ENCODE measurements around the gene F12. TPM values are rescaled to one million over a fixed set of nuclear protein-coding genes. Genes with fewer than 3 reads are reported as not detected.

F12 gene
- polyA plus RNA-seq, 3 donors, result 1.4 to 5.5 (median 1.5) TPM

DNA sequence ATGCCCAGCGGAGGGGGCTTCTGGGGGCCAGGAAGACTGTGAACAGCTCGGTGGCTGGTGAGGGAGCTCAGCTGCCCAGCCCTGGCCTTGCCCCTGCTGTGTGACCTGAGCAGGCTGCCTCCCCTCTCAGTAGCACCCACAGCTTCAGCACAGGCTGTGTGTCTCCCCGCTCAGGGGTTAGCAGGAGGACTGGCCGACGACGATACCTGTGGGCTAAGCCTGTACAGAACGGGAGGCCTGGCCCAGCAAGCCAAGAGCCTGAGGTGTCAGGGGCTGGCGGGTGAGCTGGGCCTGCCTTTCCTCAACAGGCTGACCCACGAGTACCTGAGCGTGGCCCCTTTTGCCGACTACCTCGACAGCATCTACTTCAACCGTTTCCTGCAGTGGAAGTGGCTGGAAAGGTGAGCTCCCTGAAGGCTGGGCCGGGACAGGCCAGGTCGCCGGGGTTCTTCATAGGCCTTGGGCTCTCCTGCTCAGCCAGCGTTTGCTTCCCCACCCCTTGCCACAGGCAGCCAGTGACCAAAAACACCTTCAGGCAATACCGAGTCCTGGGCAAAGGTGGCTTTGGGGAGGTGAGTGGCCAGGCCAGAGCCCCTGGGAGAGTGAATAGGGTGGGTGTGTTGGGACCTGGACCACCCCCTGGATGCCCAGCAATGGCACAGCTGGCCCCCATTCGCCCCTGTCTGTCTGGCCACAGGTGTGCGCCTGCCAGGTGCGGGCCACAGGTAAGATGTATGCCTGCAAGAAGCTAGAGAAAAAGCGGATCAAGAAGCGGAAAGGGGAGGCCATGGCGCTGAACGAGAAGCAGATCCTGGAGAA lies 23.7 kb upstream of the F12 start:
- H3K9ac ChIP-seq (ENCODE audit: insufficient read depth, low read length, poor library complexity, severe bottlenecking), result no peak overlapping the region
- H3K9me3 ChIP-seq (replicated peaks in 1 of 2; ENCODE audit: control insufficient read depth in 1 of 2, insufficient read depth in 1 of 2, low read length in 2 of 2), result no peaks in the 10 kb centered on the region
- H3K79me2 ChIP-seq (ENCODE audit: insufficient read depth, low read length), result peaks cover 77% of the 10 kb centered on the region
- no peak overlapping the region for H3K4me2 ChIP-seq (replicated peaks; ENCODE audit: extremely low read depth, low read length, poor library complexity, severe bottlenecking)
- peaks cover 72 to 82% of the 10 kb centered on the region in 2 donors for H3K36me3 ChIP-seq (replicated peaks in 1 of 2; ENCODE audit: control insufficient read depth in 1 of 2, insufficient read depth in 2 of 2, low read length in 2 of 2)
- Mint-ChIP-seq H3K4me3 (no peak overlapping the region), H3K9me3 (no peaks in the 10 kb centered on the region), H3K27me3 (ENCODE audit: low read depth in 3 of 3) (peaks cover 0 to 1% (median 0%) of the 10 kb centered on the region in 3 donors), H3K4me1 (peaks cover 45% of the 10 kb centered on the region), H3K36me3 (peaks cover 67 to 90% of the 10 kb centered on the region in 2 donors), H3K27ac (peak overlapping the region in 4 of 7 donors; percentile 8 to 69 (median 48))
- peaks cover 50 to 55% of the 10 kb centered on the region in 2 donors for H3K4me1 ChIP-seq (ENCODE audit: control insufficient read depth in 1 of 2, insufficient read depth in 2 of 2, low read length in 2 of 2)
- no peaks in the 10 kb centered on the region for H3K27me3 ChIP-seq (ENCODE audit: control insufficient read depth in 2 of 2, insufficient read depth in 2 of 2, low read length in 2 of 2)
- DNase-seq, result no peak
- 93% methylated on average over 17 of the region's 25 CpGs for WGBS (ENCODE audit: insufficient coverage)
- intact Hi-C loops (cut with micrococcal nuclease), result no loop called here
- H3K4me3 ChIP-seq (replicated peaks in 1 of 3; ENCODE audit: low read depth in 2 of 3, low read length in 3 of 3), result no peak overlapping the region
- H2AFZ ChIP-seq (ENCODE audit: insufficient read depth, low read depth, low read length, poor library complexity, severe bottlenecking), result no peak overlapping the region
- TF ChIP-seq, protein P1, sequence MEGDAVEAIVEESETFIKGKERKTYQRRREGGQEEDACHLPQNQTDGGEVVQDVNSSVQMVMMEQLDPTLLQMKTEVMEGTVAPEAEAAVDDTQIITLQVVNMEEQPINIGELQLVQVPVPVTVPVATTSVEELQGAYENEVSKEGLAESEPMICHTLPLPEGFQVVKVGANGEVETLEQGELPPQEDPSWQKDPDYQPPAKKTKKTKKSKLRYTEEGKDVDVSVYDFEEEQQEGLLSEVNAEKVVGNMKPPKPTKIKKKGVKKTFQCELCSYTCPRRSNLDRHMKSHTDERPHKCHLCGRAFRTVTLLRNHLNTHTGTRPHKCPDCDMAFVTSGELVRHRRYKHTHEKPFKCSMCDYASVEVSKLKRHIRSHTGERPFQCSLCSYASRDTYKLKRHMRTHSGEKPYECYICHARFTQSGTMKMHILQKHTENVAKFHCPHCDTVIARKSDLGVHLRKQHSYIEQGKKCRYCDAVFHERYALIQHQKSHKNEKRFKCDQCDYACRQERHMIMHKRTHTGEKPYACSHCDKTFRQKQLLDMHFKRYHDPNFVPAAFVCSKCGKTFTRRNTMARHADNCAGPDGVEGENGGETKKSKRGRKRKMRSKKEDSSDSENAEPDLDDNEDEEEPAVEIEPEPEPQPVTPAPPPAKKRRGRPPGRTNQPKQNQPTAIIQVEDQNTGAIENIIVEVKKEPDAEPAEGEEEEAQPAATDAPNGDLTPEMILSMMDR (IDR thresholded peaks at IDR 0.05), result no peak
- H4K20me1 ChIP-seq (ENCODE audit: insufficient read depth, low read length), result peaks cover 86% of the 10 kb centered on the region
- peak overlapping the region; percentile 98 to 100 for H3K27ac ChIP-seq (ENCODE audit: low read depth in 1 of 2, low read length in 2 of 2)

DNA sequence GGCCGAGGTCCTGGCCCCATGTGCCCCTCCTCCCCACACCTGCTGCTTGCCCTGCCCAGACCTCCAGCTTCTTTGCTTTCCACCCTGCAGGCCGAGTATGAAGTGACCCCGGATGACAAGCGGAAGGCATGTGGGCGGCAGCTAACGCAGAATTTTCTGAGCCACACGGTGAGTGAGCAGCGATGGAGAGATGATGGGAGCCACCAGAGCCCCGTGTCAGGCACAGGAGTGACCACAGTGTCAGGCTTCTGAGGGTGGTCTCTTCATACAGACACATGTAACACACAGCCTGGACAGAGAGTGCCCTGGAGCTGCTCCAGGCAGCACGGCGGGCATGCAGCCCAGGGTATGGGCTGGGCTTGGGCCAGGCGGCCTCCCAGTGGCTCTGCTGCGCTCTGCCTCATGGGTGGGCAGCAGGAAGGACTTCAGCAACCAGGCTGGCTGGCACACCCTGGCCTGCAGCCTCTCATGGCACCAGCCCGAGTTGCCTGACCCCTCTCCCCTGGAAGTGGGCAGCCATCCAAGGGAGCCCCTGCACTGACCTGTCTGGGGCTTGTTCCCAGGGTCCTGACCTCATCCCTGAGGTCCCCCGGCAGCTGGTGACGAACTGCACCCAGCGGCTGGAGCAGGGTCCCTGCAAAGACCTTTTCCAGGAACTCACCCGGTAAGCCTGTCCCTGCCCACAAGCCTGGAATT lies 22.9 kb upstream of the F12 start:
- Histone ChIP-seq H3K9me3 (replicated peaks in 1 of 2; ENCODE audit: control insufficient read depth in 1 of 2, insufficient read depth in 1 of 2, low read length in 2 of 2) (no peaks in the 10 kb centered on the region), H3K27ac (ENCODE audit: low read depth in 1 of 2, low read length in 2 of 2) (peak overlapping the region; percentile 98 to 100), H2AFZ (ENCODE audit: insufficient read depth, low read depth, low read length, poor library complexity, severe bottlenecking) (no peak overlapping the region), H3K9ac (ENCODE audit: insufficient read depth, low read length, poor library complexity, severe bottlenecking) (peak overlapping the region; percentile 52), H3K36me3 (replicated peaks in 1 of 2; ENCODE audit: control insufficient read depth in 1 of 2, insufficient read depth in 2 of 2, low read length in 2 of 2) (peaks cover 66 to 75% of the 10 kb centered on the region in 2 donors), H3K4me2 (replicated peaks; ENCODE audit: extremely low read depth, low read length, poor library complexity, severe bottlenecking) (peak overlapping the region; percentile 69), H3K4me1 (ENCODE audit: control insufficient read depth in 1 of 2, insufficient read depth in 2 of 2, low read length in 2 of 2) (peaks cover 58 to 62% of the 10 kb centered on the region in 2 donors), H3K4me3 (replicated peaks in 1 of 3; ENCODE audit: low read depth in 2 of 3, low read length in 3 of 3) (peak overlapping the region in 1 of 3 experiments; percentile 59), H4K20me1 (ENCODE audit: insufficient read depth, low read length) (peaks cover 78% of the 10 kb centered on the region), H3K27me3 (ENCODE audit: control insufficient read depth in 2 of 2, insufficient read depth in 2 of 2, low read length in 2 of 2) (no peaks in the 10 kb centered on the region), H3K79me2 (ENCODE audit: insufficient read depth, low read length) (peaks cover 84% of the 10 kb centered on the region)
- intact Hi-C loops (cut with micrococcal nuclease), result no loop called here
- Mint-ChIP-seq H3K4me3 (no peak overlapping the region), H3K4me1 (peaks cover 51% of the 10 kb centered on the region), H3K27ac (peak overlapping the region in 6 of 7 donors; percentile 46 to 100 (median 64)), H3K27me3 (ENCODE audit: low read depth in 3 of 3) (peaks cover 0 to 1% (median 0%) of the 10 kb centered on the region in 3 donors), H3K9me3 (no peaks in the 10 kb centered on the region), H3K36me3 (peaks cover 60 to 89% of the 10 kb centered on the region in 2 donors)
- DNase-seq, result no peak
- WGBS (ENCODE audit: insufficient coverage), result 76% methylated on average over 18 of the region's 18 CpGs
- TF ChIP-seq, protein P1 (IDR thresholded peaks at IDR 0.05), result no peak
